Common myeloid progenitor, CD34-positive (primary cell): ENCODE data around the gene SPHK1.
"Not testable (repeated sequence)": the region's sequence is repeated elsewhere in the genome, so short reads cannot be mapped to it uniquely, and the experiment has no call there.

Source experiments
- CTCF ChIA-PET: fragments of 350-600 bp; sonication (Branson Sonifier 250); formaldehyde crosslinking; loops from one replicate; lab custom pipeline; 2021; ENCODE audit warnings: antibody characterized with exemption; lab: Charles Lee
- POLR2A ChIA-PET: fragments of 350-600 bp; sonication (Branson Sonifier 250); formaldehyde crosslinking; loops from one replicate; lab custom pipeline; 2021; ENCODE audit warnings: antibody characterized with exemption; lab: Charles Lee
- DNase-seq, 3 donors: peaks; one replicate each; pipeline versions ENCODE4 v3.0.0 to v3.0.0-alpha.2; 2013
- H3K27ac ChIP-seq, 2 experiments: 1 replicate in 1 of 2; 2 replicates in 1 of 2; pipeline ENCODE4 v1.7.0; 2013; ENCODE audit warnings: inconsistent platforms in 2 of 2, low read length in 2 of 2, mild to moderate bottlenecking in 2 of 2, low read depth in 1 of 2, moderate library complexity in 1 of 2; ENCODE audit not compliant: severe bottlenecking in 2 of 2, insufficient read depth in 1 of 2, poor library complexity in 1 of 2
- H3K27me3 ChIP-seq, 5 experiments: replicated peaks in 2 of 5; 1 replicate in 3 of 5; 2 replicates in 2 of 5; pipeline versions ENCODE4 v1.6.1 to v1.7.0; 2013; ENCODE audit warnings: low read length in 4 of 5, mild to moderate bottlenecking in 2 of 5, moderate library complexity in 2 of 5, inconsistent platforms in 1 of 5; ENCODE audit not compliant: insufficient read depth in 5 of 5, control insufficient read depth in 4 of 5
- H3K36me3 ChIP-seq, 4 experiments: 1 replicate in 2 of 4; 2 replicates in 2 of 4; pipeline versions ENCODE4 v1.6.1 to v1.7.0; 2013; ENCODE audit warnings: low read length in 3 of 4, control low read depth in 1 of 4, mild to moderate bottlenecking in 1 of 4; ENCODE audit not compliant: control insufficient read depth in 4 of 4, insufficient read depth in 4 of 4
- H3K4me1 ChIP-seq, 4 experiments: 1 replicate in 3 of 4; 2 replicates in 1 of 4; pipeline versions ENCODE4 v1.6.1 to v1.7.1; 2013; ENCODE audit warnings: low read length in 3 of 4, mild to moderate bottlenecking in 3 of 4, control low read depth in 1 of 4, inconsistent platforms in 1 of 4, moderate library complexity in 1 of 4; ENCODE audit not compliant: control insufficient read depth in 4 of 4, insufficient read depth in 4 of 4; ENCODE audit errors: control extremely low read depth in 1 of 4
- H3K4me3 ChIP-seq, 7 experiments: 1 replicate in 4 of 7; 2 replicates in 3 of 7; pipeline versions ENCODE4 v1.5.1 to v1.7.0; 2013; ENCODE audit warnings: mild to moderate bottlenecking in 7 of 7, low read length in 6 of 7, moderate library complexity in 6 of 7, inconsistent platforms in 2 of 7, low read depth in 2 of 7, control low read depth in 1 of 7; ENCODE audit not compliant: insufficient read depth in 4 of 7, control insufficient read depth in 1 of 7; ENCODE audit errors: extremely low read depth in 1 of 7
- H3K9me3 ChIP-seq, 5 experiments: 1 replicate in 4 of 5; 2 replicates in 1 of 5; pipeline versions ENCODE4 v1.6.1 to v1.7.1; 2013; ENCODE audit warnings: low read length in 4 of 5, mild to moderate bottlenecking in 2 of 5, inconsistent platforms in 1 of 5, low read depth in 1 of 5, moderate library complexity in 1 of 5; ENCODE audit not compliant: control insufficient read depth in 4 of 5, insufficient read depth in 2 of 5; ENCODE audit errors: control extremely low read depth in 1 of 5
- WGBS: methylation state at CpG from one replicate; pipeline ENCODE4 v1.1.5; 2013; ENCODE audit not compliant: insufficient coverage; 5-methylcytosine and 5-hydroxymethylcytosine counted together

SPHK1 gene

GRCh38 chr17:76354317-76354729 is 30.1 kb upstream of the SPHK1 start:
- CTCF ChIA-PET: interaction anchor here (0.9 to 5.5 kb wide), 7 partner anchors 16 to 49 kb away, joined by 3 to 41 read pairs (median 3); partner anchors contain the start of gene SPHK1
- Histone ChIP-seq H3K36me3 (no peaks in the 10 kb centered on the region), H3K4me3 (peak overlapping the region; percentile 73 to 91 (median 83)), H3K27me3 (no peaks in the 10 kb centered on the region), H3K27ac (peak overlapping the region in 1 of 2 experiments; percentile 99), H3K4me1 (peaks cover 0 to 21% (median 17%) of the 10 kb centered on the region in 4 experiments), H3K9me3 (no peaks in the 10 kb centered on the region)
- POLR2A ChIA-PET: interaction anchor here (0.8 to 2.5 kb wide), 2 partner anchors 30 to 31 kb away, joined by 4 to 12 read pairs; partner anchors contain the start of gene SPHK1
- no peak for DNase-seq
- WGBS: 3% methylated on average over 6 of the region's 18 CpGs

- Histone ChIP-seq H3K9me3 (no peaks in the 10 kb centered on the region), H3K4me1 (peaks cover 0 to 21% (median 17%) of the 10 kb centered on the region in 4 experiments), H3K27me3 (no peaks in the 10 kb centered on the region), H3K4me3 (peak overlapping the region in 2 of 7 experiments; percentile 83 to 91), H3K36me3 (no peaks in the 10 kb centered on the region), H3K27ac (no peak overlapping the region)
- 48% methylated on average over 8 of the region's 13 CpGs for WGBS
- CTCF ChIA-PET: interaction anchor here (0.9 to 5.5 kb wide), 5 partner anchors 11 to 49 kb away, joined by 3 to 41 read pairs (median 3); partner anchors contain the start of gene SPHK1
- peak; percentile 73 to 91 (median 86) for DNase-seq
- POLR2A ChIA-PET: interaction anchor here (2.5 kb wide), 1 partner anchor 31 kb away, joined by 12 read pairs; no protein-coding TSS in a partner anchor
Measured at GRCh38 chr17:76354747-76355310, 29.6 kb upstream of the SPHK1 start.

- Histone ChIP-seq H3K27ac (no peak overlapping the region), H3K9me3 (no peaks in the 10 kb centered on the region), H3K4me1 (peaks cover 0 to 21% (median 17%) of the 10 kb centered on the region in 4 experiments), H3K36me3 (no peaks in the 10 kb centered on the region), H3K4me3 (no peak overlapping the region), H3K27me3 (no peaks in the 10 kb centered on the region)
- WGBS: 94% methylated on average over 10 of the region's 12 CpGs
- DNase-seq: no peak
- ChIA-PET CTCF (no interaction called here), POLR2A (interaction anchor here (0.6 kb wide), 1 partner anchor 227 kb away, joined by 4 read pairs; no protein-coding TSS in a partner anchor)
Measured at GRCh38 chr17:76356803-76357456, 27.5 kb upstream of the SPHK1 start.

GRCh38 chr17:76357597-76358158 is 26.7 kb upstream of the SPHK1 start:
- Histone ChIP-seq H3K27ac (no peak overlapping the region), H3K4me1 (peaks cover 0 to 19% (median 15%) of the 10 kb centered on the region in 4 experiments), H3K27me3 (no peaks in the 10 kb centered on the region), H3K4me3 (no peak overlapping the region), H3K9me3 (no peaks in the 10 kb centered on the region), H3K36me3 (no peaks in the 10 kb centered on the region)
- WGBS: 93% methylated on average over 6 of the region's 6 CpGs
- POLR2A ChIA-PET: interaction anchor here (0.6 kb wide), 1 partner anchor 45 kb away, joined by 3 read pairs; no protein-coding TSS in a partner anchor
- CTCF ChIA-PET: interaction anchor here (1.0 to 1.3 kb wide), 3 partner anchors 23 to 40 kb away, joined by 3 to 5 read pairs (median 4); no protein-coding TSS in a partner anchor
- no peak for DNase-seq

GRCh38 chr17:76359375-76359774 is 25.0 kb upstream of the SPHK1 start:
- POLR2A ChIA-PET: no interaction called here
- H3K4me3 ChIP-seq: no peak overlapping the region
- no peak overlapping the region for H3K27ac ChIP-seq
- peaks cover 0 to 10% (median 9%) of the 10 kb centered on the region in 4 experiments for H3K4me1 ChIP-seq
- H3K9me3 ChIP-seq: no peaks in the 10 kb centered on the region
- no peak for DNase-seq
- 88% methylated on average over 4 of the region's 6 CpGs for WGBS
- CTCF ChIA-PET: interaction anchor here (0.7 to 1.2 kb wide), 3 partner anchors 17 to 44 kb away, joined by 3 read pairs; no protein-coding TSS in a partner anchor
- H3K27me3 ChIP-seq: no peaks in the 10 kb centered on the region
- no peaks in the 10 kb centered on the region for H3K36me3 ChIP-seq

- POLR2A ChIA-PET, H3K4me1 ChIP-seq, H3K36me3 ChIP-seq, DNase-seq, H3K27me3 ChIP-seq, H3K4me3 ChIP-seq, H3K9me3 ChIP-seq, H3K27ac ChIP-seq: not testable (repeated sequence)
- 98% methylated on average over 6 of the region's 6 CpGs for WGBS
- CTCF ChIA-PET: interaction anchor here (1.0 to 1.3 kb wide), 4 partner anchors 10 to 44 kb away, joined by 3 to 4 read pairs (median 3); no protein-coding TSS in a partner anchor
Measured at GRCh38 chr17:76359776-76360175, 24.6 kb upstream of the SPHK1 start.
